Stimulated activated naive CD8-positive, alpha-beta T cell treated with anti-CD3 and anti-CD28 coated beads, Interleukin-15, amount 100 ng/mL, for 72 hours (primary cell): ENCODE data around the gene MAB21L2.

Source experiments
- ATAC-seq: fragments of 150-1000 bp; cut with Tn5 transposase; 2 replicates; pipeline ENCODE4 v1.10.0; 2021; ENCODE audit warnings: mild to moderate bottlenecking, moderate library complexity
- DNase-seq, 2 donors: peaks; one replicate each; pipeline ENCODE4 v3.0.0; 2021 to 2022
- H3K27ac Mint-ChIP-seq, 2 donors: one replicate each; pipeline ENCODE4 v1.8.0; 2022; ENCODE audit warnings: mild to moderate bottlenecking in 2 of 2, mixed read lengths in 2 of 2, moderate library complexity in 2 of 2
- H3K27me3 Mint-ChIP-seq: one replicate; pipeline ENCODE4 v1.8.0; 2022; ENCODE audit warnings: mixed read lengths
- H3K4me1 Mint-ChIP-seq: one replicate; pipeline ENCODE4 v1.8.0; 2022; ENCODE audit warnings: mild to moderate bottlenecking, mixed read lengths
- H3K4me3 Mint-ChIP-seq, 2 donors: one replicate each; pipeline ENCODE4 v1.8.0; 2022; ENCODE audit warnings: mild to moderate bottlenecking in 2 of 2, mixed read lengths in 2 of 2, moderate library complexity in 1 of 2
- H3K9me3 Mint-ChIP-seq, 2 donors: one replicate each; pipeline ENCODE4 v1.8.0; 2022; ENCODE audit warnings: mixed read lengths in 2 of 2

The MAB21L2 gene

DNA sequence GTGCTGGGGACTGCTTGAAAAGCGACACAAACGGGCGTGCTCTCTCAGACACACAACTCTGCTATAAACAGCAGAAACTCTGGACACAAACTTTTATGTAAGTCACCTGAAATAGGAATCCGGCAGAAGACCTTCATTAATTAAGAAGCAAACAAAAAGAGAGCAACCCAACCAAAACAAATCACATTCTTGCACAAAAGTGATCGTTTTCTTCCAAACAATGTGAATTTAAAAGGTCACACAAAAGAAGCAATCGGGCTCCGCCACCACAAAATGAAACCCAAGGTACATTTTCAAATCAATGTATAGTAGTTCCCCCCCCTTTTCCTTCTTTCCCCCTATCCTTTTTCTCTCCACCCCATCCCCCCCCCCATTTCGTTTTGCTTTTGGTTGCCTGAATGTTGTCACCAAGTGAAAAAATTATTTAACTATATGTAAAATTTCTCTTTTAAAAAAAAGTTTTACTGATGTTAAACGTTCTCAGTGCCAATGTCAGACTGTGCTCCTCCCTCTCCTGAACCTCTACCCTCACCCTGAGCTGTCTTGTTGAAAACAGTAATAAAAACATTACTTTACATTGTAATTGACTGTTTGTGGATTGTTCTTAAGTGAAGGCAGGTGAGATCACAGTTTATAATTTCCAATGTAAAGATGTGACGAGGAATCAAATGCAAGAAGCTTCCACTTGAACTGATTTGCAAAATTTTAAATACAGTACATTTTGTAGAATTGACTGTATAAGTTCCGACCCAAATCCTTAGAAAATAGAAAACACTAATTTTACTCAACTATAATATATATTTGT, 2.4 kb downstream of the MAB21L2 start:
- H3K27me3 Mint-ChIP-seq, result no peaks in the 10 kb centered on the region
- no peak overlapping the region for H3K4me3 Mint-ChIP-seq
- no peak overlapping the region for H3K27ac Mint-ChIP-seq
- DNase-seq (no peak), ATAC-seq (no peak)
- H3K9me3 Mint-ChIP-seq, result no peaks in the 10 kb centered on the region
- no peaks in the 10 kb centered on the region for H3K4me1 Mint-ChIP-seq

DNA sequence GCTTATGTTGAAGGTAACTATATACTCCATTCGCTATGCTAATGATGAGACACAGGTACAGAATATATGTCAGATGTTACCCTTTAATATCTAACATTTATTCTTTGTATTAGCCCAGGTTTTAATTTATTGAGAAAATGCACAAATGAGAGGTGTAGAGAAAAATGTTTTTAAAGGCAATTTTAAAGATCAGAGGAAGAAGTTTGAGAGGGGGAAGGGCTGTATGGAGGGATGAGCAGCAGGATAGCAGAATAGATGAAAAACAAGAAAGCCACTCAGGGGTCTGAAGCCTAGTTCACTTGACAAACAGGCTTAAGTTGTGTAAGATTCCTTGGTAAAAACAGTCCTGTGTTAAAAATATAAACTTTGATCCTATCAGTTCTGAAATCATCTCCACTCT, 3.7 kb downstream of the MAB21L2 start:
- no peak overlapping the region for H3K27ac Mint-ChIP-seq
- H3K4me3 Mint-ChIP-seq, result no peak overlapping the region
- no peaks in the 10 kb centered on the region for H3K27me3 Mint-ChIP-seq
- no peaks in the 10 kb centered on the region for H3K9me3 Mint-ChIP-seq
- H3K4me1 Mint-ChIP-seq, result no peaks in the 10 kb centered on the region
- ATAC-seq (no peak), DNase-seq (no peak)

DNA sequence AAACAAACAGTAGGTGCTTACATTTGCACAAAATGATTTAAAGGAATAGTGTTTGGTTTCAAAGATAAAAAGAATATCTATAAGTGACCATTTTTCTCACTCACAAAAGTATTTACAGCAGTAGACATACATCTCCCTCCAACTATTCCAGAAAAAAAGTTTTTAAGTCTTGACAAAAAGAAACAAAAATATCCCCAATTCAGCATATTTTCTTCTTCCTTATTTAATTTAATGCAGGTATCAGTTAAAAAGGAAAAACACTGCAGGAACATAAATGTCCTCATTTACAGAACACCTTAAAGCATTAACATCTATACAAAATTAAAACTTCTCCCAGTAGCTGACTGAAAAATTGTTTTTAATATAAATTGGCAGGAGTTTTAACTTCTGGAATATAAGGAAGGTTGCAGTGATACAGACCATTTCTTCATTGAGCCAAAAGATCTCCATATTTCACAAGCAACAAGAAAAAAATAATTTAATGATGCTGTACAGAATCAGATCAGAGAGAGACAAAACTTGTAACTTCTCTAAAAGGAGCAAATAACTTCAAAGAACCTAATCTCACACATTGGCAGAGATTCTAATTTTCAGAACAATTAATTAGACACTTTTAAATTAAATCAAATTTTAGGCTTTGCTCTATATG, 4.3 kb downstream of the MAB21L2 start:
- Mint-ChIP-seq H3K4me1 (no peaks in the 10 kb centered on the region), H3K27ac (peak overlapping the region in 1 of 2 donors; percentile 17), H3K27me3 (no peaks in the 10 kb centered on the region), H3K9me3 (no peaks in the 10 kb centered on the region), H3K4me3 (no peak overlapping the region)
- DNase-seq (no peak), ATAC-seq (no peak)

DNA sequence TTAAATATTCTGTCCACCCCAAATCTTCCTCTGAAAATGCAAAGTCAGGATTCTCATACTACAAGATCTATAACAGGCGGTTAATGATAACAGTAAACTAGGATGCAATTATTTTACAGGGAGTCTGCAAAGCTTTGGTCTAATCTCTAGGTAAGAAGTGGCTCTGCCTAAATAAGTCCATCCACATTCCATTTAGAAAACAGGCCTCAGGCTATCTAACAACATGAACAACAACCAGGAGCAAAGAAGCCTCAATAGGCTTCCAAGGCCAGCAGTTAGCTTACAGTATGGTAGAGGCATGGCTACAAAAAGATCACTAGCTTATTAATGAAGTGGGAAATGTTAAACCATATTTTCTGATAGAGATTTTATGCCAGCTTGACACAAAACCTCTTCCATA, 6.4 kb downstream of the MAB21L2 start:
- no peak overlapping the region for H3K27ac Mint-ChIP-seq
- H3K4me3 Mint-ChIP-seq, result no peak overlapping the region
- DNase-seq, result no peak
- H3K9me3 Mint-ChIP-seq, result no peaks in the 10 kb centered on the region
- no peaks in the 10 kb centered on the region for H3K27me3 Mint-ChIP-seq
- no peak for ATAC-seq
- no peaks in the 10 kb centered on the region for H3K4me1 Mint-ChIP-seq

DNA sequence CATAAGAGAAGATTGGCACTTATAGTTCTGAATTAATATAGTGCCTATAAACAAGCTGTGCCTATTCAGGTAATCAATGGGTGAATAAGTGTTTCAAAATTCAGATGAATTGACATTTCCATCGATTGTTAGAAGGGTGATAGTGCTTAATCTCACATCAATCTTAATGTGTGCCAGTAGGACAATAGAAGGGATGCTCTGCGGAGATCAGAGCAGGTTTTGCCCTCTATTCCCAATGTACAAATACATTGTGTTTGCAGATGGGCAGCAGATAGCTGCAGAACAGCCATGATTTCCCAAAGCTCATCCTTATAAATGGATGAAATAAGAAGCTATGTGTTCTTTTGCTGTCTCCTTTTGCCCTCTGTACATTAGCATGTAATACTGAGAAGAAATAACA, 7.2 kb downstream of the MAB21L2 start:
- no peak overlapping the region for H3K27ac Mint-ChIP-seq
- ATAC-seq (no peak), DNase-seq (no peak)
- H3K4me1 Mint-ChIP-seq, result no peaks in the 10 kb centered on the region
- H3K4me3 Mint-ChIP-seq, result no peak overlapping the region
- H3K9me3 Mint-ChIP-seq, result no peaks in the 10 kb centered on the region
- no peaks in the 10 kb centered on the region for H3K27me3 Mint-ChIP-seq

DNA sequence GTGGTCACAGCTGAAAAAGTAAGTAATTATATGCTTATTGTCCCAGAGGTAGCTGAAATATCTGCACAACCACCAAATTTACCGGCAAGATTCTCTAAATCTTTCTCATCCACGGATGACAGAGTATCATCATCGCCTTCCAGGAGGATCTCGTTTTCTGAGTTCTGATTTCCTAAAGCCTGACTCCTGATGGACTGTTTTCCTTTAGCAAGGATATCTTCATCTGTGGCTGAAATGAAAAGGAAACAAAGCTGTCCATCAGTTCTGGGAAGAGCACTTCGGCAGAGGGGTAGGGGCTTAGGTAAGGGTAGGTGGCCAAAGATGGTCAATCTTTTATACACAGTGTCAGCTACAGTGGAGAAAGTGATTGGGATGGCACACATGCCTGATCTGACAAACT, 8.7 kb downstream of the MAB21L2 start:
- no peak overlapping the region for H3K4me3 Mint-ChIP-seq
- H3K27ac Mint-ChIP-seq, result no peak overlapping the region
- no peaks in the 10 kb centered on the region for H3K4me1 Mint-ChIP-seq
- DNase-seq, result no peak
- ATAC-seq, result no peak
- H3K9me3 Mint-ChIP-seq, result no peaks in the 10 kb centered on the region
- no peaks in the 10 kb centered on the region for H3K27me3 Mint-ChIP-seq

DNA sequence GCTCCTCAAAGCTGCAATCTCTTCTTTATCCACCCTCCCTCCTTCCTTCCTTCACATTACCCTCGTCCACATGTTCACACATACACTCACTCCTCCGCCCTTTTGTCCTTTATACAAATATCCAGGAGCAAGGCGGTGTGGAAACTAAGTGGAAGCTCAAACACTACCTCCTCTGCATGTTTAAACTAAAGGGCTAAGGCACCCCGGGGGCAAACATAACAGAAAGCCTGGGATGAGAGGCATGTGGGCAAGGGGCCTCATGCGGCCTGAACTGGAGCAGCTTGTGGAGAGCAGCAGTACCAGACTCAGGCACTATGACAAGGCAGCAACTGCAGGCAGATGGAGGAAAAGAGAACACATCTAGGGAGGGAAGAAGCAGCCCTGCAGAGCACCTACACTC, 9.5 kb downstream of the MAB21L2 start:
- Mint-ChIP-seq H3K4me3 (no peak overlapping the region), H3K9me3 (no peaks in the 10 kb centered on the region), H3K27me3 (no peaks in the 10 kb centered on the region), H3K4me1 (no peaks in the 10 kb centered on the region), H3K27ac (peak overlapping the region in 1 of 2 donors; percentile 47)
- ATAC-seq, result no peak
- no peak for DNase-seq

DNA sequence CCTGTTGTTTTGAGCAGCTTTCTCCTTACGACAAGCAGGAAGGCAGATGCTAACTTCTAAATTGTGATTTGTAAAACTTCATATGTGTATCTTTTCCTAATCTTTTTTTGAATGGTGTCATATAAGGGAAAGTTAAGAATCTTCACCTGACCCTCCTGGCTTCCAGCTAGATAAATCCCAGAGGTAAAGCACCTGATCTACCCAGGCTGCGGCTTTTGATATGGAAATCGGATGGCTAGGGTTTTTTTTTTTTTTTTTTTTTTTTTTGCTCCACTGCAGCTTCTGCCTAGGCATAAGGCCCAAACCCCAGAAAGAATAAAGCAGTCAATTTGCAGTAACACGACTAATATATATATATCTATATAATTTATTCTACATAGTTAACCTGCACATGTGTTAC, 10.0 kb downstream of the MAB21L2 start:
- H3K27me3 Mint-ChIP-seq, result no peaks in the 10 kb centered on the region
- H3K27ac Mint-ChIP-seq, result peak overlapping the region in 1 of 2 donors; percentile 76
- DNase-seq (no peak), ATAC-seq (no peak)
- H3K9me3 Mint-ChIP-seq, result no peaks in the 10 kb centered on the region
- H3K4me3 Mint-ChIP-seq, result no peak overlapping the region
- H3K4me1 Mint-ChIP-seq, result no peaks in the 10 kb centered on the region

DNA sequence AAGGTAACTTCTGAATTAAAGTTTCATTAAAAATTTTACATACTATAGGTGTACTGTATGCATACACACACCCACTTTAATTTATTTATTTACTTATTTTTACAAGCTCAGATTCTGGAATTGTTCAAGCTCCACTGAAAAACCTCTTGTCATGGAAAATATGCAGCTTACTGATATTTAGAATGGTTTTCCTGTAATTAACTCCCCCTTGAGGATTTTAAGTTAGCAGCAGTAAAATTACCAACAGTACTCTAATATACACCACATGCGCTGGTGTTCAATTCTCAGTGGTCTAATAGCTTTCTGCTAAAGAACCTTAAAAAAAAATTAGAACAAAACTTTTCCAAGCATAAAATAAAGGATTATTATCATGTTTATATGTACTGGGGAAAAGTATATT, 12.0 kb downstream of the MAB21L2 start:
- Mint-ChIP-seq H3K4me1 (no peaks in the 10 kb centered on the region), H3K27me3 (no peaks in the 10 kb centered on the region), H3K27ac (no peak overlapping the region), H3K4me3 (no peak overlapping the region), H3K9me3 (no peaks in the 10 kb centered on the region)
- no peak for DNase-seq
- ATAC-seq, result no peak

DNA sequence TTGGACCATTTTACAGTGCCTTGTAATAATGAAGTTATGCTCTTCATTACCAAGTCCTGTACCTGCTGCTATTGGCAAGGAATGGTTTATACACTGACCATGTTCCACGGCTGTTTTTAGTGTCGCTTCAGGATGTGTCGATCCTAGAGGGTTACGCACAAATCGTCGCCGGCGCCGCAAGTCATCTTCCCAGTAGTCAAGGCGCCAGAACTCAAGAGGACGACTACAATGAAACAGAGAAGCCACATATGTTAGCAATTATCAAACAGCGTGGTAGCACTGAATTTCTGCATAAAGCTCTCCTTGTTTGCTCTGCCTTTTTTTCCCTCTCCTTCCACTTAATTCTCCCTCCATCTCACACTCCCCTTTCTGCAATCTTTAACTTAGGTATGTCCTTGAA, 17.0 kb downstream of the MAB21L2 start:
- DNase-seq, result no peak
- Mint-ChIP-seq H3K27ac (no peak overlapping the region), H3K4me3 (no peak overlapping the region), H3K27me3 (no peaks in the 10 kb centered on the region), H3K4me1 (no peaks in the 10 kb centered on the region), H3K9me3 (no peaks in the 10 kb centered on the region)
- no peak for ATAC-seq

DNA sequence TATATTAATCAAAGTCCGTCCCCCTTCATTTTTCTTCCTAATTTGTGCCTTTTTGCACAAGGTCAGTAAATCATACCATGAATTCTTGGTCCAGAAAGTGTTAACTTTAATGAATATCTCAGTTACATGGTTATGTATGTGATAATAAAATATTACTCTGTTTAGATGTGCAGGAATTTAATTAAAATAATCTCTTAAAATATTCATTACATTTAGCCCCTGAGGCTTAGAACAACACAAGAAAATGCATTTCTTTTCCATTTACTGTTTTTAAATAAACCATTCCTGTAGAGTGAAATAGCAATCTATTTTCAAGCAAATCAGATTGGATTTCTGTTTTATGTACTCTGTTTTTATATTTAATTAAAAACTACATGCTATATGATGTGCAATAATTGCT, 17.6 kb downstream of the MAB21L2 start:
- Mint-ChIP-seq H3K9me3 (no peaks in the 10 kb centered on the region), H3K4me3 (no peak overlapping the region), H3K4me1 (no peaks in the 10 kb centered on the region), H3K27me3 (no peaks in the 10 kb centered on the region), H3K27ac (no peak overlapping the region)
- ATAC-seq, result no peak
- no peak for DNase-seq

DNA sequence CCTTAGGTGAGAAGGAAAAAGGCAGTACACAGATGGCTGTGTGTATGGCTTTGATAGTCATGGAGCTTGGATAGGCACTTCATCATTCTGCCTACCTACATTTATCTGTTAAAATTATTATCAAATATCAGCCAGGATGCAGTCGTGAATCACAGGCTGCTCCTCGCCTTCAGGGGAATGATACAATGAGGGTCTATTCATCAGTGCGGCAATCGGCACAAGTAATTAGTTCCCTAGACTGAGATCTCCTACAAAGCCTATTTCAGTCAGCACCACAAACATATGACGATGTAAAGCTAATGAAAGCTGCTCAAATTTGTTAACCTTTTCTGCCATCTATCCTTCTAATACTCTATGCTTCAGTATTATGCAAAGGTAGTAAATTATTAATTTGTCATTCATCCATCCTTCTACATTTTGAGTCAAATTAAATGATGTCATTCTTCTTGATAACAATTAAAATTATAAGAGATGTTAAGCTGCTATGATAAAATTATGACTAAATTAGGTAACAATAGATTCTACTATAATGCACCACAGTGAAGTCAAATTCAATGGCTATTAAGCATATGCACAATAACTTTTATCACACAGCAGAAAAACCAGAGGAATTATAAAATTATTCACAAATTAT, 19.0 kb downstream of the MAB21L2 start:
- no peak for DNase-seq
- Mint-ChIP-seq H3K4me1 (no peaks in the 10 kb centered on the region), H3K27ac (no peak overlapping the region), H3K4me3 (no peak overlapping the region), H3K9me3 (no peaks in the 10 kb centered on the region), H3K27me3 (no peaks in the 10 kb centered on the region)
- ATAC-seq, result no peak

DNA sequence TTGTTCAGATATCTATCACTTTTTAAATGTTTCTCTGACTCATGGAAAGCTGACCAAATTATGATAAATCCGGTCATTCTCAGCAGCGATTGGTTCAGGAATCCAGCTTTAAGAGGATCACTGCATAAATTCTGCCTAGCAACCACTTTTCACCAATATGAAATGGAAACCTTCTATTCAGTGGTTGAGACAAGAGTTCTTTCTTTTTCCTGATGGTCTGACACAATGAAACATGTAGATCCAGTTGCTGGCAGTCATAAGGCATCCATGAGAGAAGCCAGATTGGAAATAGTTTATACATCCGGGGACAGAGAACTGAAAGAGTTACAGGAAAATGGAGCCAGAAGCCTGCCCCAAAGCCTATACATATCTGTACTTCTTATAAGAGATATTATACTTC, 27.2 kb downstream of the MAB21L2 start:
- H3K27me3 Mint-ChIP-seq, result no peaks in the 10 kb centered on the region
- ATAC-seq (no peak), DNase-seq (no peak)
- H3K9me3 Mint-ChIP-seq, result no peaks in the 10 kb centered on the region
- H3K4me1 Mint-ChIP-seq, result no peaks in the 10 kb centered on the region
- H3K4me3 Mint-ChIP-seq, result no peak overlapping the region
- H3K27ac Mint-ChIP-seq, result no peak overlapping the region

DNA sequence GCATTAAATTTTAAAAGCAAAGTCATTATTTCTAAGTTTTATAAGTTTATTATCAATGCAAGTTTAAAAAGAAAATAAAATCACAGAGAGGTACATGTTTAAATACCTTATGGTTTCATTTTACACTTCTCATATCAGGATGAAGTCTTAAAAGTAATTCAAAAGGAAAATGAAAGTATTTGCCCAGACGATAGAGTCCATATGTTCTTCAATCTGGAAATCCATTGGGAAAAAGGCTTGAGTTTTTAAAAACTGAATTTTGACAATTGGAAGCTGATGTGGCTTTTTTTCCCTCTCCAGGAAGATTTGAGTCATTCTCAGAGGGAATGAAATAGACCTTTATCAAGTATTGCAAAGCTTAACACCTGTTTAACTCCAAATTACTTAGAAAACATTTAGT, 37.1 kb downstream of the MAB21L2 start:
- Mint-ChIP-seq H3K4me3 (no peak overlapping the region), H3K4me1 (no peaks in the 10 kb centered on the region)

DNA sequence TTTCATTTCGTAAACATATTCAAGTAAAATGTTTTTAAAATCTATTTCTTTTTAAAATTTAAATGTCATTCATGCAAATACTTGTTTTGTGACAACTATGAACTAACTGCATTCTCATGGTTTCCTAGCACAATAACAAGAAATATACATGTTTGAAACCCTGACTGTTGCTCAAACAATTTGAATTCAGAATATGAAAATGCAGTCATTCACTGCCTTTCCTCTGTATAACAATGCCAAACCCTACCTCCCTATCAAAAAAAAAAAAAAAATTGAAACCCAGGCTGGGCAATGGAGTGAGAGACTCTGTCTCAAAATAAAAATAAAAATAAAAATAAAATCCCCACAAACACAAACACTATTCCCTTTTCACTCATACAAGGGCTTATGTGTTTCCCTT, 42.1 kb downstream of the MAB21L2 start:
- ATAC-seq (no peak), DNase-seq (no peak)
- H3K4me3 Mint-ChIP-seq, result no peak overlapping the region
- H3K27ac Mint-ChIP-seq, result no peak overlapping the region
- H3K27me3 Mint-ChIP-seq, result no peaks in the 10 kb centered on the region
- H3K9me3 Mint-ChIP-seq, result no peaks in the 10 kb centered on the region
- H3K4me1 Mint-ChIP-seq, result no peaks in the 10 kb centered on the region

More for the DNA sequence above, 37.1 kb downstream of the MAB21L2 start:
- Mint-ChIP-seq H3K27me3 (no peaks in the 10 kb centered on the region), H3K27ac (no peak overlapping the region), H3K9me3 (no peaks in the 10 kb centered on the region)
- ATAC-seq (no peak), DNase-seq (no peak)

DNA sequence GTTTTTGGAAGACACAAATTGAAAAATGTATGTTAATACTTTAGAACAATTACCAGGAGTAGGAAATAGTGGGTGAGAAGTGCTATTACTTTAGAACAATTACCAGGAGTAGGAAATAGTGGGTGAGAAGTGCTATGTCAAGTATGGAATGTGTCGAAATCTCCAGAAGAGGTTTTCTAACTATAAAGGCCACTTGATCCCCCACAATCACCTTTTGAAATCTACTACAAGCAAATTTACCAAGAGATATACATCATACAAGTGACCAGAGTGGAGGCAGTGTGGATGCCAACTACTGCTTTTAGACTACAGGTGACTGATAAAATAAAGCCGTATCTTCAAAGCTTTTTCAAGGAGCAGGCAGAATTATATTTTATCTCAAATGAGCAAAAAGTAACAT, 43.1 kb downstream of the MAB21L2 start:
- peak overlapping the region in 1 of 2 donors; percentile 44 for H3K27ac Mint-ChIP-seq

More for the DNA sequence above, 43.1 kb downstream of the MAB21L2 start:
- Mint-ChIP-seq H3K9me3 (no peaks in the 10 kb centered on the region), H3K4me1 (no peaks in the 10 kb centered on the region), H3K27me3 (no peaks in the 10 kb centered on the region), H3K4me3 (no peak overlapping the region)
- ATAC-seq (no peak), DNase-seq (no peak)
